Measurements from ENCODE around the gene WDTC1. TPM values are rescaled to one million over a fixed set of nuclear protein-coding genes. Genes with fewer than 3 reads are reported as not detected.

Gene WDTC1
- total RNA-seq, 1 experiment from 2014 or later = 19.0 TPM

GRCh38 chr1:27356619-27357280, 122.3 kb downstream of the WDTC1 start:
- H4K8ac ChIP-seq (replicated peaks; ENCODE audit: insufficient read length, low read depth, low read length) = no peak overlapping the region
- no peak overlapping the region for H3K4ac ChIP-seq (ENCODE audit: low read depth, low read length)
- H3K23ac ChIP-seq (ENCODE audit: insufficient read length, low read depth, low read length) = no peak overlapping the region
- Mint-ChIP-seq H3K27ac (no peak overlapping the region), H3K36me3 (ENCODE audit: insufficient read depth in 1 of 3, low read depth in 3 of 3) (peaks cover 0 to 13% (median 3%) of the 10 kb centered on the region in 3 experiments; a peak in 4 of 7 replicates), H3K4me3 (peak overlapping the region in 1 of 2 experiments; percentile 23; a peak in 2 of 5 replicates), H3K4me1 (peaks cover 13 to 30% of the 10 kb centered on the region in 2 experiments), H3K27me3 (ENCODE audit: low read depth) (peaks cover 54% of the 10 kb centered on the region), H3K9me3 (no peaks in the 10 kb centered on the region; a peak in 1 of 5 replicates)
- no peak overlapping the region for H3K18ac ChIP-seq (ENCODE audit: insufficient read length, low read depth, low read length)
- TF ChIP-seq, protein P1, sequence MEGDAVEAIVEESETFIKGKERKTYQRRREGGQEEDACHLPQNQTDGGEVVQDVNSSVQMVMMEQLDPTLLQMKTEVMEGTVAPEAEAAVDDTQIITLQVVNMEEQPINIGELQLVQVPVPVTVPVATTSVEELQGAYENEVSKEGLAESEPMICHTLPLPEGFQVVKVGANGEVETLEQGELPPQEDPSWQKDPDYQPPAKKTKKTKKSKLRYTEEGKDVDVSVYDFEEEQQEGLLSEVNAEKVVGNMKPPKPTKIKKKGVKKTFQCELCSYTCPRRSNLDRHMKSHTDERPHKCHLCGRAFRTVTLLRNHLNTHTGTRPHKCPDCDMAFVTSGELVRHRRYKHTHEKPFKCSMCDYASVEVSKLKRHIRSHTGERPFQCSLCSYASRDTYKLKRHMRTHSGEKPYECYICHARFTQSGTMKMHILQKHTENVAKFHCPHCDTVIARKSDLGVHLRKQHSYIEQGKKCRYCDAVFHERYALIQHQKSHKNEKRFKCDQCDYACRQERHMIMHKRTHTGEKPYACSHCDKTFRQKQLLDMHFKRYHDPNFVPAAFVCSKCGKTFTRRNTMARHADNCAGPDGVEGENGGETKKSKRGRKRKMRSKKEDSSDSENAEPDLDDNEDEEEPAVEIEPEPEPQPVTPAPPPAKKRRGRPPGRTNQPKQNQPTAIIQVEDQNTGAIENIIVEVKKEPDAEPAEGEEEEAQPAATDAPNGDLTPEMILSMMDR (conservative IDR thresholded peaks at IDR 0.05) = no peak; the same call in 2 of the 3 replicates
- H3K79me2 ChIP-seq (ENCODE audit: insufficient read depth, low read length) = no peaks in the 10 kb centered on the region
- no peak overlapping the region for H3T11ph ChIP-seq (ENCODE audit: low read length)
- DNase-seq = peak; percentile 71
- no peak overlapping the region for H2BK12ac ChIP-seq (ENCODE audit: insufficient read length, low read depth, low read length)
- H2AFZ ChIP-seq (ENCODE audit: low read length) = no peak overlapping the region
- peaks cover 13% of the 10 kb centered on the region for H3K23me2 ChIP-seq (ENCODE audit: insufficient read length, low read depth, low read length, poor library complexity, severe bottlenecking)
- H4K20me1 ChIP-seq (ENCODE audit: control insufficient read depth, insufficient read depth, insufficient read length) = peaks cover 4% of the 10 kb centered on the region
- no peak overlapping the region for H3K56ac ChIP-seq (ENCODE audit: insufficient read length, low read depth, low read length)
- H3K27ac ChIP-seq (ENCODE audit: insufficient read length, low read depth, low read length) = no peak overlapping the region
- peak overlapping the region; percentile 23 for H3K4me2 ChIP-seq (ENCODE audit: insufficient read depth, insufficient read length, low read length)
- H3K9me3 ChIP-seq (ENCODE audit: control insufficient read depth, low read depth, low read length) = no peaks in the 10 kb centered on the region
- no peaks in the 10 kb centered on the region for H3K79me1 ChIP-seq (ENCODE audit: insufficient read depth, low read depth, low read length, poor library complexity, severe bottlenecking)
- no peak overlapping the region for H2AK5ac ChIP-seq (ENCODE audit: insufficient read length, low read length)
- H3K9ac ChIP-seq (ENCODE audit: extremely low read depth, insufficient read length, low read length) = no peak overlapping the region
- no peak overlapping the region for H2BK5ac ChIP-seq (ENCODE audit: insufficient read length, low read length)
- no peak overlapping the region for H3K14ac ChIP-seq (ENCODE audit: insufficient read depth, low read length)
- H3K4me1 ChIP-seq (ENCODE audit: insufficient read depth, low read length) = peaks cover 3% of the 10 kb centered on the region; the same call in 1 of the 2 replicates
- H2BK20ac ChIP-seq (ENCODE audit: low read depth, low read length, poor library complexity, severe bottlenecking) = no peak overlapping the region
- H2BK15ac ChIP-seq (ENCODE audit: low read depth, low read length) = no peak overlapping the region
- no peak overlapping the region for H2BK120ac ChIP-seq (ENCODE audit: low read depth, low read length, poor library complexity, severe bottlenecking)
- H3K27me3 ChIP-seq (ENCODE audit: insufficient read depth, low read length) = peaks cover 18% of the 10 kb centered on the region; the same call in 1 of the 2 replicates
- H4K5ac ChIP-seq (ENCODE audit: insufficient read length, low read depth, low read length) = no peak overlapping the region
- no CpG with 5 or more reads among the region's 37 CpGs for WGBS (ENCODE audit: extremely low coverage, insufficient read length, low lambda C conversion rate)
- H4K91ac ChIP-seq (ENCODE audit: insufficient read length, low read depth, low read length) = no peak overlapping the region
